NCI-H128 (cell line): ENCODE results near the gene CYGB.
A peak's percentile ranks its signal among the peaks of the same experiment; 100 is the strongest.

ENCODE experiments used
- DNase-seq: peaks from one replicate; lab custom pipeline; 2025; ENCODE audit not compliant: unreplicated experiment; lab: John Stamatoyannopoulos, UW

The CYGB gene

GRCh38 chr17:76501827-76502307 is 35.6 kb downstream of the CYGB start:
- DNase-seq = no peak

- DNase-seq = peak; percentile 15
These were observed 36.3 kb downstream of the CYGB start, which contains the start of gene RHBDF2 for GRCh38 chr17:76501018-76501826. TSS of gene RHBDF2 (minus strand) at chr17:76501423. CDS start at chr17:76481524, 19,899 bp downstream.

- DNase-seq = no peak
These were observed 36.8 kb downstream of the CYGB start for GRCh38 chr17:76500747-76501017.

- no peak for DNase-seq
These were observed 37.3 kb downstream of the CYGB start for GRCh38 chr17:76500074-76500746.

- no peak for DNase-seq
These were observed 38.2 kb downstream of the CYGB start for GRCh38 chr17:76499267-76499667.

GRCh38 chr17:76498876-76499251 is 38.6 kb downstream of the CYGB start:
- DNase-seq = no peak

GRCh38 chr17:76497979-76498875 is 39.3 kb downstream of the CYGB start:
- peak; percentile 23 for DNase-seq

- DNase-seq = no peak
These were observed 39.9 kb downstream of the CYGB start for GRCh38 chr17:76497699-76497978.

- DNase-seq = no peak
These were observed 41.0 kb downstream of the CYGB start for GRCh38 chr17:76496464-76496863.

GRCh38 chr17:76495663-76496400 is 41.7 kb downstream of the CYGB start:
- DNase-seq = no peak

- DNase-seq = no peak
These were observed 43.9 kb downstream of the CYGB start for GRCh38 chr17:76493505-76494167.

- DNase-seq = no peak
These were observed 44.5 kb downstream of the CYGB start for GRCh38 chr17:76492989-76493501.

GRCh38 chr17:76492123-76492988 is 45.2 kb downstream of the CYGB start:
- DNase-seq = no peak

- no peak for DNase-seq
These were observed 46.0 kb downstream of the CYGB start for GRCh38 chr17:76491271-76492122.

- DNase-seq = no peak
These were observed 47.3 kb downstream of the CYGB start for GRCh38 chr17:76490112-76490710.

- no peak for DNase-seq
These were observed 49.9 kb downstream of the CYGB start for GRCh38 chr17:76487451-76488192.

GRCh38 chr17:76485569-76485968 is 51.9 kb downstream of the CYGB start:
- DNase-seq = no peak
